GM12892 (cell line): ENCODE measurements around the gene KAT7. TPM values are rescaled to one million over a fixed set of nuclear protein-coding genes. Genes with fewer than 3 reads are reported as not detected.
A peak's percentile ranks its signal among the peaks of the same experiment; 100 is the strongest.

Source experiments
- DNase-seq: peaks from one replicate; pipeline ENCODE4 v3.0.0; 2011; ENCODE audit not compliant: insufficient read length
- FAIRE-seq: peaks from 2 replicates; lab custom pipeline; 2011; peaks lifted over from hg19 to GRCh38; lab: Jason Lieb, UNC
- POLR2A ChIP-seq: IDR thresholded peaks from 2 replicates; pipeline ENCODE4 v1.6.1; 2011; ENCODE audit warnings: low read depth, low read length, control low read depth
- POLR2AphosphoS5 ChIP-seq: IDR thresholded peaks from 2 replicates; pipeline ENCODE4 v1.6.1; 2011; ENCODE audit warnings: low read depth, low read length, control low read depth
- TAF1 ChIP-seq: IDR thresholded peaks from 2 replicates; pipeline ENCODE4 v1.6.1; 2011; ENCODE audit warnings: low read depth, mild to moderate bottlenecking, control low read depth, low read length, borderline replicate concordance
- polyA plus RNA-seq: library from polyadenylated mRNA; unstranded; fragments of >200 nt; gene quantifications from one replicate; pipeline ENCODE4 v1.2.1, GENCODE V29; 2012; ENCODE audit warnings: missing spikeins, inconsistent platforms; ENCODE audit not compliant: missing spikeins

KAT7 gene
- polyA plus RNA-seq: 18.7 TPM

DNA sequence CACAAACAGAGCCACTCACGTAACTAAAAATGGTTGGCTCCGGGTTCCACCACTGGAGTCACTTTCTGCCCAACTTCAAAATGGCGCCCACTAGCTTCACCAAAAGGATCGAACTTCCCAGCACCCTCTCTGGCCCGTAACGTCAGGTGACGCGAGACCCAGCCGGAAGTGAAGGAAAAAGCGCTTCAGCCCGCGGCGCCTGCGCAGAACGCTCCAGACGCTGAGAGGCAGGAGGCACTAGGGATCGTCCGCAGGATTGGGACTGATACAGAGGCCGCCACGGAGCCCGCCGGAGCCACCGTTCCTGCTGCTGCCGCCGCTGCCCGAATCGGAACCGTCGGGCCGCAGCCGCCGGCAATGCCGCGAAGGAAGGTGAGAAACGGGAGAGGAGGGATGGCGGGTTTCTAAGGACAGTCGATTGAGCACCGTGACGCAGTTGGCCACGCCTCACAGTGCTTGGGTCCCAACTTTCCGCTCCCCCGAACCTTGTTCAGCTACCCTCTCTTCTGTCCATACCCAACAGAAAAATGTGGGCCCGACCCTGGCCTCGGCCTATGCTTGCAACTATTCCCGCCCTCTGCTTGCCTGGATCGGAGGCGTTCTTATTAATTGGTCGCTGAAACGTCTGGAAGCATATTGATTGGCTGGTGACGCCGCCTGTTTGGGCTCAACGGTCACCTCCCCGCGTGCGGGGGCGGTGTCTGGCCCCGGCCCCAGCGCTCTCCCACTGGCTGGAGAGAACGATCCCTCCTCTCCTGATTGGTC is at the start of gene KAT7:
TSS of gene KAT7 (plus strand) at position 204 of the 765 bp plus-strand sequence. CDS start at position 358, 154 bp downstream.
- DNase-seq (peak; percentile 91), FAIRE-seq (no peak)
- peak; percentile 90 for TF ChIP-seq POLR2AphosphoS5
- peak; percentile 81; the same call in 1 of the 2 replicates for TF ChIP-seq TAF1
- TF ChIP-seq POLR2A: peak; percentile 92

DNA sequence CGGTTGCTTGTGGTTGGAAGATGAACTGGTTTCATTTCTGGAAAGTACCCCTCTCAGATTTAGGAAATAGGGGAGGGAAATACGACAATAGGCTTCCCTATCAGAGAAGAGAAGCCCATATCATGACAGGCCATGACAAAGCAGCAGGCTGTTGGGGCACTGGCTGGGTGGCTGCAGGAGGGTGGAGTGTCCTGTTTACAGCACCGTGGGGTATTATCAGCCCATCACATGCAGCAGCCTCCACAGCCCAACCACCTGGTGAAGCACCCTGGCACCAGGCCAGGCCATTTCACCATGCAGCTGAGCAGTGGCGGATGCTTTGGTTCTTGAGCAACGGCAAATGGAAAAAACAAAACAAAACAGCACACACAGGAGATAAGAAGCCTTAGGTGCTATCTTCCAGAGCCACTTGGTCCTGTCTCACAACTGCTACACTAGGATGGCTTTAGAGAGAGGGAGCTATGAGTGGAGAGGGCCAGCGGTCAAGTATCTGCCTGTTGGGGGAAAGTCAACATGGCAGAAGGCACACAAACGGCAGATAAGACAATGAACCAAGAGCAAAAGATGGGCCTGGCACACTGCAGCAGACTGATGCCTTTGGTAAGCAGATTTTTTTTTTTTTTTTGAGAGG is 48.7 kb upstream of the KAT7 start:
- TF ChIP-seq TAF1: no peak; the same call in 1 of the 2 replicates
- TF ChIP-seq POLR2A: no peak
- TF ChIP-seq POLR2AphosphoS5: no peak
- DNase-seq: peak; percentile 46

DNA sequence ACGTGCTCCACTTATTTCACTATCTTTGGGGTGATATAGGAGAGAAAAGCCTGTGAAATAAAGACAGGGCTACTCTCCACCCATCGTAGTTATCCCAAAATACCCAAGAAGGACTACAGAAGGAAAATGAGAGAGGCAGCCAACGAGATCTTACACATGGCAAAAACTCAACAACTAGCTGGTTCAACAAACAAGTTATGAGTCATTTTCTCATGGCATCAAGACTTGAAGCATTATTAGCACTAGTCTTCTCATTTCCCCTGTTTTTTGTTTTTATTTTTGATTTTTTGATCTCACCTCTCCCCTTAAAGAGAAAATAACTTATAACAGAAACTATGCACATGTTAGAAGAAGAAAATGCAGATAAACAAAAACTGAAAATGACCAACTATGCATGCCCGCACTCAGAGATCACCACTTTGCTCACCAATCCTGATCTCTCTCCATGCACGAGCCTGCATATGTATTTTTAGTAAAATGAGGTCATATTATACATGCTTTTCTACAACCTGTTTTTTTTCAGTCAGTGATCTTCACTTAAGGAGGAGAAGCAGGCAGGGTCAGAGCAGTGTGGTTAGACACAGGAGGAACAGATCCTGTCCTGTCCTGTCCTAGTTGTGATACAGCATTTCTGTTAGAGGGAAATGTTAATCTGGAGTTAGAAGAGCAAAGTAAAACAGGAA is 47.3 kb upstream of the KAT7 start:
- DNase-seq (no peak), FAIRE-seq (peak; percentile 71)
- no peak for TF ChIP-seq POLR2AphosphoS5
- peak; percentile 49 for TF ChIP-seq POLR2A

More for the DNA sequence above, 48.7 kb upstream of the KAT7 start:
- FAIRE-seq: peak; percentile 84

DNA sequence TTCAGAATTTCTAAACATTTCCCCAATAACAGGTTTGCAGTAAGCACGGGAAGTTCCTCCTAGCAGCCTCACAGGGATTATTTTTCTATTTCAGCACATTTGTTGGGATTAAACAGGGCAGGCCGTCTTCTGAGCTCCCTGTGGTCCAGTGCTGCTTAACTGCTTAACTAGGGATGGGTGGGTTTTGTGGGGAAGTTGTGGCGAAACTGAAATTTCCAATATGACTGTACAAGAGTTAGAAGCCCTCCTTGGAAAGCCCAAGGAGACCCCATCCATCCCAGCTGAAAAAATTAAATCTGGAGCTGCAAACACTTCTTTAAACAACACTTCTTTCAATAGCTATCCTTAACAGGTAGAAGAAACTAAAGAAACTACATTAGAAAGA is 46.8 kb upstream of the KAT7 start:
- FAIRE-seq (no peak), DNase-seq (no peak)
- TF ChIP-seq POLR2AphosphoS5 (no peak), POLR2A (0 out of 2 replicates have a peak, but pooled peaks have one; percentile 2), TAF1 (no peak)

DNA sequence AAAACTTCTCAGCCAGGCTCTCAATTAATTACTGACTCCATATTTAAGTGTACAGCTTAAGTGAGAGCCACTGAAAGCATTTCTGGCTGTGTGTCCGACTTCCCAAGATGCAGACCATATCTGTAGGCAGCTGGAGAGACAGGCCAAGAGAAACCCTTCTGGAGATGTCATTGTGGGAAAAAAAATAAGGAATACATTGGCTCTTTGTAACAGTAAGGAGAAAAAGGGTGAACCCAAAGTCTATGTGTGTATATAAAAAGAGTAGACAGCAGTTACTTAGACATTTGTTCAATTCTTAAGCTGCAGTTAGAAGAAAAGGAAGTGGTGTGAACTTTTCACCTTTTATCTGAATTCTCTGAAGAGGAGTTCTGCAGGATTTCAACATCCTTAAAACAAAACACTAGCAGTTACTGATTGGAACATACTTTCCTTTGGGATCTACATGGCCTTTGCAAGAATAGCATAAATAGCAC is 46.3 kb upstream of the KAT7 start:
- no peak for FAIRE-seq
- no peak for DNase-seq
- TF ChIP-seq POLR2AphosphoS5 (no peak), POLR2A (no peak), TAF1 (no peak)

DNA sequence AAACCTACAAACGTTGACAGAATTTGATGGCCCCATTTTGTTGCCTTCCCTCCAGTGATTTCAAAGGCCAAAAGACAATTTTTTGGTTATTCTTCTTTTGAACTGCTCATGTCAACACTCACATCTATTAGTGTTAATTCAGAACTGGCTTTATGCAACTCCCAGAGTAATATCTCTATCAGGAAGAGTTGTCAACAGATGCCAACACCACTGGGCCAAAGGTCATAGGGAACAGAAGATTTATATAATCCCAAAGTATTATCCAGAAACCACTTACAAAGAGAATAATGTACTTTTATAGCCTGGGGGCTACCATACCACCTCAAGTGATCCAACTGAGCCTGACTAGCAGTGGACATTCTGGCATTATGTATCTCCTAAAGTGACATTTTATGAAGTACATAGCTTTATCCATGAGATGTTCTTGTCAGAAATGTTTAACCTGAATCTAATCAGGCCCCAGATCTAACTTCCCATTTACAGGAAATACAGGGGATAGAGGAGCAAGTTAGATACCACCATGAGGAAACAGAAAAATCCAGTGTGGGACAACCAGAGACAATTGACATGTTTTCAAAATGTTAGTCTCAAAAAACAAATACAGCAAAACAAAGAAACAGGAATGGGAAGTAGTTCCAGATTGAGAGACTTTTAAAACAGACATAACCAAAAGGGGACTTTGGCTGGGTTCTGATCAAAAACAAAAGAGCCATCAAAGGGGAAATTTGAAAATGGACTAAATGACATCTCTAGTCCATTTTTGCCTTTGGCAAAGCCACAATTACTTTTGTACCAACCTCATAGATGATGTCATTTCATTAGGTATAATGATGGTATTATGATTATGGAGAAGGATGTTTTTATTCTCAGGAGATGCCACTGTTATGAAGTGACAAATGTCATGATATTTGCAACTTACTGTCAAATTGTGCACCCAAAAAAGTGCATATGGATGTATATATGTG is 43.0 kb upstream of the KAT7 start:
- FAIRE-seq: peak; percentile 33
- DNase-seq: no peak
- TF ChIP-seq TAF1 (no peak), POLR2AphosphoS5 (no peak), POLR2A (no peak)

DNA sequence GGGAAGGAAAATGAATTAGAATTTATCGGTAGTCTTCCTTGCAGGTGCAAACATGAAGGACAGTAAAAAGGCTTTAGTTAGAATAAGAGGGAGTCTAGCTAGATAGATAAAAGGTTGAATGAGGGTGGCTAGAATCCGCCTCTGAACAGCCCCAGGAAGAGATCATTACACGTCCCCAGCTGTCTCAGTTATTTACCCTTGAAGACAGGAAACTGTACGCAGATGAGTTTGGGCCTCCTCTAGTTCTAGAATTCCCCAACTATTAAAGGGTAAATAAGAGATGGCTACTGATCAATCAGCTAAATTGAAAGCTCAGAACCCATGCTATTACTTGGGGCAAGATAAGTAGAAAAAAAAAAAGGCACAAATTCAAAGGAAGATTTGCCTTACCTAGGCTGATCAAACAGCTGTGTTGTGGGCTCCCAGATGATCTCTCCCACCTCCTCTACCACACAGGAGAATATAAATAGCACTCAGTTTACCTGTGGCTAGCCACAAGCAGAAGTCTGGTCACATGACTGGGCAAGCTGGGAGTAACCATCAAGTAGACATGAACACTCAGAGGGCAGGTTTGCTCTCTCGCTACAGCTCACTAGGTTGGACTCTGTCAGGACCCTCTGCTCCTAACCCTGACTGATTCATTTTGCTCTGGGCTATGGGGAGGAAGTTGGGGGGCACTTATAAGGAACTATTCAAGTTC is 41.5 kb upstream of the KAT7 start:
- DNase-seq (no peak), FAIRE-seq (peak; percentile 91)
- TF ChIP-seq POLR2A (0 out of 2 replicates have a peak, but pooled peaks have one; percentile 39), POLR2AphosphoS5 (0 out of 2 replicates have a peak, but pooled peaks have one; percentile 28), TAF1 (no peak)

DNA sequence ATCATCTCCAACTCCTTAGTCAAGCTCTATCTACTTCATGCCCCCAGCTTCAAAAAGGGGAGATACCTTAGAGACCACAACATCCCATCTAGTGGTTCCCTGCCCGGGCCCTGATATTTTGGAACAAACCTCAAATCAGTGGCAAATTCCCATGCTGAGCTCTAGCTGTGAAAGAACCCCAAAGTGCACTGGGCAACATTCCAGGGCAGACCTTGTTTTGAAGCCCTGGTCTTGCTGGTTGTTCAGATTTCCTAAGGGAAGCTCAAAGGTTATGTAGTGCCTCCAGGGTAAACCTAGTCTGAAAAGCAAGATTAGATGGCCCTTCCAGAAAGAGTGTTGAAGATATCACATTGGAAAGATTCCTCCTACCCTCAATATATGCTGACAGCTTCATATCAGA is 40.8 kb upstream of the KAT7 start:
- TF ChIP-seq POLR2A: no peak
- TF ChIP-seq TAF1: no peak
- no peak for TF ChIP-seq POLR2AphosphoS5
- DNase-seq (no peak), FAIRE-seq (no peak)

DNA sequence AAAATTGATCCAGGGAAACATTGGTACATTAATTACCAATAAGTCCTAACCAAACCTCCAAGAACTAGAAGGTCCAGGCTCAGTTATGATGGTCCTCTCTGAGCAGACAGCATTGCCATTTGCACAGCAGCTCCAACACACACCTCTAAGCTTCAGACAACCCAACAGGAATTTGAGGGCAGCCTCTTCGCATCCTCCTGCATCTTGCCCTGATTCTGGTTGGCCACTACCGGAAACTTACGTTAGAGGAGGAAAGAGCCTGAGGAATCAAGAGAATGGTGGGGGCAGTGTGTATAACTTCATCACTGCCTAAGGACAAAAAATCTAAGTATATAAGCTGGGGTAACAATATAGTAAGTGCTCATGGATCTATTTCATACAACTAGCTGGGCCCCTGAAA is 40.3 kb upstream of the KAT7 start:
- peak; percentile 53 for FAIRE-seq
- no peak for TF ChIP-seq POLR2AphosphoS5
- TF ChIP-seq TAF1: no peak
- no peak for TF ChIP-seq POLR2A
- DNase-seq: no peak

DNA sequence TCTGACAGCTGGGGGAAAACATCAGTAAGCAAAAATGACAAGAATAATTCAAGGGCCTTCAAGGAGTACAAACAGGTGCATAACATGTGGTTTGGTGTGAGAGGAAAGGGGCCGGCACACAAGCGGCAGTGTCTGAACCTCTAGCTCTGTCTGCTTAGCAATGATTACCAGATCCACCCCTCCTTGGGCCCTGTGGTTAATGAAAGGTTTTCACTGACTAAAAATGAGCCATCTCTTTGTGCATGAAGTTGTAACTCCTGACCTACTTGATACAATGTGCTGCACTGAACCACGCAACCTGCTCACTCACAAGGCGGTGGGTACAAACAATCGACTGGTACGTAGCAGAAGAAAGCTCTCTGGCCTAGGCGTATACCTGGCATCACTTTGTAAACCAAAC is 39.7 kb upstream of the KAT7 start:
- TF ChIP-seq TAF1 (no peak), POLR2AphosphoS5 (no peak), POLR2A (no peak)
- DNase-seq (peak; percentile 57), FAIRE-seq (peak; percentile 92)
